Heart left ventricle (tissue), 16 donors: ENCODE measurements around the gene MALRD1. TPM values are rescaled to one million over a fixed set of nuclear protein-coding genes. Genes with fewer than 3 reads are reported as not detected.
"Not testable (repeated sequence)": the region's sequence is repeated elsewhere in the genome, so short reads cannot be mapped to it uniquely, and the experiment has no call there.

Experiments used
- ATAC-seq, 4 donors: fragments of 200-7000 bp; cut with Tn5 transposase; one replicate each; pipeline ENCODE4 v1.9.1; 2020 to 2022; ENCODE audit warnings: moderate library complexity in 4 of 4, mild to moderate bottlenecking in 3 of 4, moderate number of reproducible peaks in 1 of 4
- DNase-seq, 5 donors: peaks; one replicate each; pipeline ENCODE4 v3.0.0-alpha.2; 2020
- H3K27ac ChIP-seq, 12 donors: fragments of 200-600 bp; sonication (generic) in 4 of 12; one replicate each; pipeline versions ENCODE4 v1.5.0 to v1.8.0; 2016 to 2022; ENCODE audit warnings: mild to moderate bottlenecking in 2 of 12
- H3K27me3 ChIP-seq, 9 donors: fragments of 200-600 bp; sonication (generic) in 2 of 9; one replicate each; pipeline versions ENCODE4 v1.5.1 to v1.8.0; 2016 to 2022; ENCODE audit warnings: mild to moderate bottlenecking in 3 of 9
- H3K36me3 ChIP-seq, 9 donors: fragments of 200-600 bp; sonication (generic) in 2 of 9; one replicate each; pipeline versions ENCODE4 v1.5.0 to v1.8.0; 2018 to 2022; ENCODE audit warnings: mild to moderate bottlenecking in 2 of 9
- H3K4me1 ChIP-seq, 12 donors: fragments of 200-600 bp; sonication (generic) in 4 of 12; one replicate each; pipeline versions ENCODE4 v1.5.0 to v1.8.0; 2016 to 2022; ENCODE audit warnings: mild to moderate bottlenecking in 3 of 12
- H3K4me3 ChIP-seq, 12 donors: fragments of 200-600 bp; sonication (generic) in 4 of 12; one replicate each; pipeline versions ENCODE4 v1.5.0 to v1.8.0; 2017 to 2022; ENCODE audit warnings: mild to moderate bottlenecking in 9 of 12, moderate library complexity in 4 of 12
- H3K9me3 ChIP-seq, 12 donors: fragments of 200-600 bp; sonication (generic) in 4 of 12; one replicate each; pipeline versions ENCODE4 v1.5.0 to v1.8.0; 2016 to 2022; ENCODE audit warnings: mild to moderate bottlenecking in 1 of 12
- POLR2A ChIP-seq, 2 donors: fragments of 450-650 bp; IDR thresholded peaks; one replicate each; pipeline ENCODE4 v1.6.1; 2017; ENCODE audit warnings: antibody characterized with exemption in 2 of 2, mild to moderate bottlenecking in 2 of 2, moderate library complexity in 2 of 2
- WGBS, 4 donors: extraction: QIAGEN DNeasy Blood & Tissue Kit in 2 of 4; methylation state at CpG; one replicate each; pipeline versions ENCODE4 v1.1.5 to v1.1.7; 2013 to 2018; 5-methylcytosine and 5-hydroxymethylcytosine counted together
- intact Hi-C, 10 donors: fragments of 100-400 bp; cut with DNase I; formaldehyde crosslinking; loops; one replicate each; pipeline versions ENCODE4 v1.11.1 to v1.14.2; 2022
- polyA plus RNA-seq, 2 donors: library from polyadenylated mRNA; stranded (reverse); fragments of 200-250 nt; gene quantifications; one replicate each; pipeline ENCODE4 v1.2.3, GENCODE V29; 2013
- total RNA-seq, 9 donors: library from RNA; depleted of rRNA in 2 of 9; stranded (reverse); fragments of >200 nt in 2 of 9; fragmentation: NEBNext Ultra II Directional in 3 of 9; extraction: Animal tissue kit (Norgen Biotek cat#: 25700) in 3 of 9; gene quantifications; one replicate each; pipeline versions ENCODE4 v1.1.0 to v1.2.4, GENCODE V29; 2016 to 2023
- TF ChIP-seq, protein P1 (sequence below), 12 donors: fragments of 200-600 bp; sonication (generic) in 4 of 12; IDR thresholded peaks; one replicate each; pipeline versions ENCODE4 v1.5.0 to v1.8.0; 2018 to 2022; ENCODE audit warnings: antibody characterized with exemption in 12 of 12, mild to moderate bottlenecking in 5 of 12
- donor health status: ischemic (EF 13 %, LVEDD 7.1; RV severe dilation, severe dysfunction).
- donor health status: healthy with polysubstance abuse.
- donor health status: DM: no; HTN: yes; CAD: no.
- donor health status: DM: no; HTN: no; CAD: no.
- donor health status: ischemic (EF 25% LVEDD 6.9; RV normal size, moderate dysfunction).
- donor health status: ischemic (EF 25% LVEDD 5.7; RV mildly dilated, moderate dysfunction).
- donor health status: healthy.
- donor health status: DM: yes; HTN: yes; CAD: no.
- donor health status: ischemic (EF 35%, LVEDD 5.7; RV mildly dilated, moderate dysfunction).
- donor health status: nonischemic (EF 11% LVEDD 7.7; RV severe dilation, severe dysfunction).
- donor health status: DM: yes; HTN: yes; CAD: no.
- donor health status: PGD.
- donor health status: ischemic (EF 29% LVEDD 5.4; RV normal size, mild dysfunction).
- donor health status: nonischemic (EF 23%, LVEDD 6.1; RV moderate dilation, normal function).

MALRD1 gene
- total and polyA plus RNA-seq, 11 donors: 0.12 to 1.1 (median 0.37) TPM; not detected in 1

DNA sequence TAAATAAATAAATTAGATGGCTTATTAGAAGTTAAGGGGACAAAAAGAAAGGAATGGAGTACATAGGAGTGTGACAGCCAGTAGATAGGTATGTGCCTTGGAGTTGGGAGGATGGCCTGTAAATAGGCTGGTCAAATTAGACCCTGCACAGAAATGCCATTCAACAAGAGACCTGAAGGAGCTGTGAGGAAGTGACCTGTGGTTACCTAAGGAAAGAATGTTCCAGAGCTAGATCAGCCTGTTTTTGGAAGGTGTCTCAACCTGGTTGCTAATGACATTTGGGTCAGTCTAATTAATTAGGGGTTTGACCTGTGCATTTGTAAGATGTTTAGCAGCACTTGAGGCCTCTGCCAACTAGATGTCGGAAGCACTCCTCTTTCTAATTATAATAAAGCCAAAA is 452.4 kb downstream of the MALRD1 start:
- Histone ChIP-seq H3K4me3 (no peak overlapping the region), H3K4me1 (no peaks in the 10 kb centered on the region), H3K27ac (no peak overlapping the region), H3K36me3 (no peaks in the 10 kb centered on the region), H3K27me3 (no peaks in the 10 kb centered on the region), H3K9me3 (no peaks in the 10 kb centered on the region)
- DNase-seq (no peak), ATAC-seq (no peak)
- WGBS, 4 donors: 78 to 87% (median 84%) methylated on average over 1 of the region's 1 CpG
- no peak for TF ChIP-seq POLR2A (IDR thresholded peaks at IDR 0.05)
- TF ChIP-seq, protein P1, sequence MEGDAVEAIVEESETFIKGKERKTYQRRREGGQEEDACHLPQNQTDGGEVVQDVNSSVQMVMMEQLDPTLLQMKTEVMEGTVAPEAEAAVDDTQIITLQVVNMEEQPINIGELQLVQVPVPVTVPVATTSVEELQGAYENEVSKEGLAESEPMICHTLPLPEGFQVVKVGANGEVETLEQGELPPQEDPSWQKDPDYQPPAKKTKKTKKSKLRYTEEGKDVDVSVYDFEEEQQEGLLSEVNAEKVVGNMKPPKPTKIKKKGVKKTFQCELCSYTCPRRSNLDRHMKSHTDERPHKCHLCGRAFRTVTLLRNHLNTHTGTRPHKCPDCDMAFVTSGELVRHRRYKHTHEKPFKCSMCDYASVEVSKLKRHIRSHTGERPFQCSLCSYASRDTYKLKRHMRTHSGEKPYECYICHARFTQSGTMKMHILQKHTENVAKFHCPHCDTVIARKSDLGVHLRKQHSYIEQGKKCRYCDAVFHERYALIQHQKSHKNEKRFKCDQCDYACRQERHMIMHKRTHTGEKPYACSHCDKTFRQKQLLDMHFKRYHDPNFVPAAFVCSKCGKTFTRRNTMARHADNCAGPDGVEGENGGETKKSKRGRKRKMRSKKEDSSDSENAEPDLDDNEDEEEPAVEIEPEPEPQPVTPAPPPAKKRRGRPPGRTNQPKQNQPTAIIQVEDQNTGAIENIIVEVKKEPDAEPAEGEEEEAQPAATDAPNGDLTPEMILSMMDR (IDR thresholded peaks at IDR 0.05): no peak
- intact Hi-C loops: no loop called here

DNA sequence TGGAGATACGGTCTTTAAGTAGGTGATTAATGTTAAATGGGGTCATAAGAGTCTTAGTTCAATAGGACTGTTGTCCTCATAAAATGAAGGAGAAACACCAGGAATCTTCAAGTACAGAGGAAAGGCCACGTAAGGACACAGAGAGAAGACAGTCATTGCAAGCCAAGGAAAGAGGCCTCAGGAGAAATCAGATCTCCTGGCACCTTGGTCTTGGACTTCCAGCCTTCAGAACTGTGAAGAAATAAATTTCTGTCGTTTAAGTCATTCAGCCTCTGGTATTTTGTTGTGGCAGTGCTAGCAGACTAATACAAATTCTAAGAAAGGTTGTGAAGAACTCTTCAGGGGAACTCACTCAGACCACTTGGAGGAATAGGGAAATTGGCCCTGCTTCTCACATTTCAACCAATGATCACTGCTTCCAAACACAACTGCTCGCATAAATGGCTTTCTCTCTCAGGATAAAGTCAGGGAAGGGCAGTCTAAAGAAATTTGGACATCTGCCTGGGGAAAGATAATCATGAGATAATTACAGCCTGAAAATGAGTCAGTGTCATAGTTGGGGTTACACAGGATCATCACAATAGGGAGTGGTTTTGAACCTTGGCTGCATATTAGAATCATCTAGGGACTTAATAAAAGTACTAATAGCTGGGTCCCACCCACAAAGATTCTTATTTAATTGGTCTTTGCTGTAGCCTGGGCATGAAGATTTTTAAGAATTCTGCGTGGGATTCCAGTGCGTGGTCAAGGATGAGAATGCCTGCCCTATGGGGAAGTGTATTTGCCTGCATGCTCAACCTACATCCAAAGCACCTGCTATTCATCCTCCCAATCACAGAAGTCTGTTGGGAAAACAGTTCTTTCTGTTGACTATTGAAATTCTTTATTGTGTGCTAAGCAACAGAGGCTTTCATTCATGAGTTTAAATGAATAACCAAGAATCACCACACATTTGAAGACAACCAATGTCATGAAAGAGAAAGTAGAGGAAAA is 457.0 kb downstream of the MALRD1 start:
- intact Hi-C loops: no loop called here
- no peaks in the 10 kb centered on the region for H3K9me3 ChIP-seq
- 76 to 84% (median 81%) methylated on average over 6 of the region's 6 CpGs for WGBS, 4 donors

DNA sequence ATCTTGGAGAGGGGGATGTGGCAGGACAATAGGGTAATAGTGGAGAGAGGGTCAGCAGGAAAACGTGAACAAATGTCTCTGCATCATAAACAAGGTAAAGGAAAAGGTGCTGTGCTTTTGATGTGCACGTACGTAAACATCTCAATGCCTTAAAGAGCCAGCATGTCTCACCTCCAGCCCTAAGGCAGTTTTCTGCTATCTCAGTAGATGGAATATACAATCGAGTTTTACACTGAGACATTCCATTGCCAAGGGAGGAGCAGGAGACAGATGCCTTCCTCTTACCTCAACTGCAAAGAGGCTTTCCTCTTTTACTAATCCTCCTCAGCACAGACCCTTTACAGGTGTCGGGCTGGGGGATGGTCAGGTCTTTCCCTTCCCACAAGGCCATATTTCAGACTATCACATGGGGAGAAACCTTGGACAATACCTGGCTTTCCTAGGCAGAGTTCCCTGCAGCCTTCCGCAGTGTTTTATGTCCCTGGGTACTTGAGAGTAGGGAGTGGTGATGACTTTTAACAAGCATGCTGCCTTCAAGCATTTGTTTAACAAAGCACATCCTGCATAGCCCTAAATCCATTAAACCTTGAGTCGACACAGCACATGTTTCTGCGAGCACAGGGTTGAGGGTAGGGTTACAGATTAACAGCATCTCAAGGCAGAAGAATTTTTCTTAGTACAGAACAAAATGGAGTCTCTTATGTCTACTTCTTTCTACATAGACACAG is 461.6 kb downstream of the MALRD1 start:
- H3K36me3 ChIP-seq, H3K4me1 ChIP-seq, H3K27ac ChIP-seq, ATAC-seq, H3K9me3 ChIP-seq, intact Hi-C loops, H3K4me3 ChIP-seq, H3K27me3 ChIP-seq, DNase-seq: not testable (repeated sequence)
- 62 to 72% (median 65%) methylated on average over 7 to 8 of the region's 8 CpGs for WGBS, 4 donors

More for the DNA sequence above, 457.0 kb downstream of the MALRD1 start:
- Histone ChIP-seq H3K36me3 (no peaks in the 10 kb centered on the region), H3K27ac (no peak overlapping the region), H3K27me3 (no peaks in the 10 kb centered on the region), H3K4me1 (no peaks in the 10 kb centered on the region), H3K4me3 (no peak overlapping the region)
- no peak for TF ChIP-seq POLR2A (IDR thresholded peaks at IDR 0.05)
- TF ChIP-seq, protein P1 (IDR thresholded peaks at IDR 0.05): no peak
- DNase-seq (no peak), ATAC-seq (no peak)

DNA sequence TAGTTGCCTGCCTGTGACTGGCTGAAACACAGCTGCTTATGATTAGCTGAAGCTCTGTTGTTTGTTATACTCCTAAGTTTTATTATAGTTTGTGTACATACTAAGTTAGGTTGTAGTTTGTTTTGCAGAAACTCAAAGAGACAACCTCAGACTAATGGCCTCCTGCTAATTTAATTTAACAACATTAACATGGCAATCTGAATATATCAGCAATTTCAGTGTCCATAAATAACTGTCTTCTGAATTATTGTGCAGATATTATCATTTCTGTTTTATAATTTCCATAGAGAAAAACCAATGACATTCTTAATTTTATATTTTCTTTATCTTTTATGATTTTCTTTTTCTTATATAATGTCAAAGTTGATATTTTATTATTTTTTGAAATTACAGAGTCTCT is 469.5 kb downstream of the MALRD1 start:
- Histone ChIP-seq H3K27me3 (no peaks in the 10 kb centered on the region), H3K4me3 (no peak overlapping the region), H3K4me1 (no peaks in the 10 kb centered on the region), H3K27ac (no peak overlapping the region), H3K9me3 (peaks cover 0 to 17% (median 0%) of the 10 kb centered on the region in 12 donors), H3K36me3 (no peaks in the 10 kb centered on the region)
- TF ChIP-seq, protein P1 (IDR thresholded peaks at IDR 0.05): no peak
- TF ChIP-seq POLR2A (IDR thresholded peaks at IDR 0.05): no peak
- intact Hi-C loops: no loop called here
- no peak for ATAC-seq
- no peak for DNase-seq
